GM19467 (cell line): ENCODE results near the gene FKRP.
A peak's percentile ranks its signal among the peaks of the same experiment; 100 is the strongest.
"Not testable (repeated sequence)": the region's sequence is repeated elsewhere in the genome, so short reads cannot be mapped to it uniquely, and the experiment has no call there.

ENCODE experiments used
- ATAC-seq: cut with Tn5 transposase; IDR thresholded peaks from one replicate; pipeline ENCODE4 v1.9.1; 2021; ENCODE audit warnings: mild to moderate bottlenecking, moderate library complexity; ENCODE audit not compliant: unreplicated experiment

FKRP gene

GRCh38 chr19:46745521-46746280 lies at the start of gene FKRP:
Gene FKRP, plus strand, starts transcription at chr19:46746057. Its CDS starts 9,394 bp downstream, at chr19:46755451.
- ATAC-seq = peak; percentile 38

GRCh38 chr19:46696866-46697203 lies 49.0 kb upstream of the FKRP start:
- no peak for ATAC-seq

GRCh38 chr19:46697204-46697960 lies 48.5 kb upstream of the FKRP start:
- ATAC-seq = no peak

- ATAC-seq = no peak
Observed at GRCh38 chr19:46698395-46699321, 47.2 kb upstream of the FKRP start.

GRCh38 chr19:46700704-46701103 lies 45.2 kb upstream of the FKRP start:
- ATAC-seq = no peak

- ATAC-seq = no peak
Observed at GRCh38 chr19:46704379-46705076, 41.3 kb upstream of the FKRP start.

- no peak for ATAC-seq
Observed at GRCh38 chr19:46710687-46711086, 35.2 kb upstream of the FKRP start.

- not testable (repeated sequence) for ATAC-seq
Observed at GRCh38 chr19:46712768-46713338, 33.0 kb upstream of the FKRP start.

- ATAC-seq = no peak
Observed at GRCh38 chr19:46713781-46714443, 31.9 kb upstream of the FKRP start.

- no peak for ATAC-seq
Observed at GRCh38 chr19:46714444-46715106, 31.3 kb upstream of the FKRP start.

- ATAC-seq = no peak
Observed at GRCh38 chr19:46715620-46715974, 30.3 kb upstream of the FKRP start.

GRCh38 chr19:46715975-46716671 lies 29.7 kb upstream of the FKRP start:
- ATAC-seq = no peak

- ATAC-seq = no peak
Observed at GRCh38 chr19:46716672-46717033, 29.2 kb upstream of the FKRP start.

- peak; percentile 30 for ATAC-seq
Observed at GRCh38 chr19:46717034-46717715, 28.7 kb upstream of the FKRP start, which contains the start of gene PRKD2. Gene PRKD2, minus strand, starts transcription at chr19:46717114. Its CDS starts 744 bp downstream, at chr19:46716370.

- no peak for ATAC-seq
Observed at GRCh38 chr19:46717716-46718143, 28.1 kb upstream of the FKRP start.

GRCh38 chr19:46718157-46718933 lies 27.5 kb upstream of the FKRP start:
- no peak for ATAC-seq

GRCh38 chr19:46718934-46719622 lies 26.8 kb upstream of the FKRP start:
- ATAC-seq = no peak
